ENCODE measurements around the gene ZNF771.

ZNF771 gene

DNA sequence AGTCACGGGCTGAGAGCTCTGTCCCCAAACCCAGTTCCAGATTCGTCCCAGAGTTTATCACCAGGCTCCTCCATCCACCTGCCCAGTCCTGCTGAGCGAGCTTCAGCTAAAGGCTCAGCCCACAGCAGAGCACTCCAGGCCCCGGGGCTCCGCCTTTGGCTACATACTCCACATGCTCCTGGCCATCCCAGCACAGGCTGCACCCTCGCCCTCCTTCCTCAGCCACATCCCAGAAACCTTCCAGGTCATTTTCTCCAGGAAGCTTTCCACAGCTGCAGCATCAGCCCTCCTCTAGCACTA lies 47.6 kb upstream of the ZNF771 start:
- Histone ChIP-seq H3K79me1 (ENCODE audit: low read length) (peaks cover 12% of the 10 kb centered on the region), H4K12ac (ENCODE audit: low read depth, low read length) (no peak overlapping the region), H3K4me1 (ENCODE audit: control insufficient read depth in 1 of 2, insufficient read depth in 2 of 2, low read length in 2 of 2) (peaks cover 15 to 20% of the 10 kb centered on the region in 2 experiments), H2BK12ac (ENCODE audit: low read length) (no peak overlapping the region), H3K27me3 (ENCODE audit: insufficient read depth, low read length) (no peaks in the 10 kb centered on the region), H3K4me2 (ENCODE audit: low read length) (no peak overlapping the region), H3K23ac (ENCODE audit: low read length) (no peak overlapping the region), H2BK5ac (ENCODE audit: low read depth, low read length, poor library complexity) (no peak overlapping the region), H3K79me2 (ENCODE audit: control insufficient read depth, insufficient read depth, low read length, poor library complexity) (peaks cover 5% of the 10 kb centered on the region), H3K9ac (ENCODE audit: low read length) (no peak overlapping the region), H3K9me3 (ENCODE audit: insufficient read depth, low read depth, low read length) (no peaks in the 10 kb centered on the region), H2AK5ac (ENCODE audit: low read length) (no peak overlapping the region), H4K8ac (ENCODE audit: low read depth, low read length) (no peak overlapping the region), H3K18ac (ENCODE audit: low read length) (no peak overlapping the region), H3K4me3 (ENCODE audit: low read depth, low read length) (no peak overlapping the region), H3K27ac (ENCODE audit: low read depth, low read length) (no peak overlapping the region), H2AFZ (ENCODE audit: insufficient read depth, low read length, poor library complexity) (no peak overlapping the region), H3K4ac (ENCODE audit: low read depth, low read length) (no peak overlapping the region), H4K91ac (ENCODE audit: low read depth, low read length) (no peak overlapping the region), H3K14ac (ENCODE audit: low read length) (no peak overlapping the region), H2BK120ac (ENCODE audit: insufficient read depth, low read length, poor library complexity) (no peak overlapping the region), H3K36me3 (ENCODE audit: control insufficient read depth in 1 of 2, insufficient read depth in 2 of 2, low read length in 2 of 2) (peaks cover 41 to 45% of the 10 kb centered on the region in 2 experiments)
- WGBS (ENCODE audit: extremely low coverage, insufficient coverage, insufficient read length): no CpG with 5 or more reads among the region's 6 CpGs
- DNase-seq: peak; percentile 94 to 96

DNA sequence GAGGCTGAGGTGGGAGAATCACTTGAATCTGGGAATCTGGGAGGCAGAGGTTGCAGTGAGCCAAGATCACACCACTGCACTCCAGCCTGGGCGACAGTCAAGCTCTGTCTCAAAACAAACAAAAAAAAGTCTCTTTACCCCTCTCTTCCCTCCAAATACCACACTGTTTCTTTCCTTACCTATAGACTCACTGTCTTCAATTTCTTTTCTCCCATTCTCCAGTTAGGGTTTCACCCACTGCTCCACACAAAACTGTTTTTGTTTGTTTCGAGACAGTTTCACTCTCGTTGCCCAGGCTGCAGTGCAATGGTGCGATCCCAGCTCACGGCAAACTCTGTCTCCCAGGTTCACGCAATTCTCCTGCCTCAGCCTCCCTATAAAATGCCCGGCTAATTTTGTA lies 46.2 kb upstream of the ZNF771 start:
- Histone ChIP-seq H3K9me3 (ENCODE audit: insufficient read depth, low read depth, low read length) (no peaks in the 10 kb centered on the region), H3K79me1 (ENCODE audit: low read length) (peaks cover 2% of the 10 kb centered on the region), H2BK120ac (ENCODE audit: insufficient read depth, low read length, poor library complexity) (no peak overlapping the region), H3K27ac (ENCODE audit: low read depth, low read length) (no peak overlapping the region), H2AFZ (ENCODE audit: insufficient read depth, low read length, poor library complexity) (no peak overlapping the region), H3K14ac (ENCODE audit: low read length) (no peak overlapping the region), H3K9ac (ENCODE audit: low read length) (no peak overlapping the region), H3K79me2 (ENCODE audit: control insufficient read depth, insufficient read depth, low read length, poor library complexity) (no peaks in the 10 kb centered on the region), H3K23ac (ENCODE audit: low read length) (no peak overlapping the region), H2AK5ac (ENCODE audit: low read length) (no peak overlapping the region), H2BK5ac (ENCODE audit: low read depth, low read length, poor library complexity) (no peak overlapping the region), H3K4ac (ENCODE audit: low read depth, low read length) (no peak overlapping the region), H4K91ac (ENCODE audit: low read depth, low read length) (no peak overlapping the region), H3K27me3 (ENCODE audit: insufficient read depth, low read length) (no peaks in the 10 kb centered on the region), H3K36me3 (ENCODE audit: control insufficient read depth in 1 of 2, insufficient read depth in 2 of 2, low read length in 2 of 2) (peaks cover 48 to 55% of the 10 kb centered on the region in 2 experiments), H3K4me1 (ENCODE audit: control insufficient read depth in 1 of 2, insufficient read depth in 2 of 2, low read length in 2 of 2) (peaks cover 11 to 16% of the 10 kb centered on the region in 2 experiments), H3K4me3 (ENCODE audit: low read depth, low read length) (no peak overlapping the region), H2BK12ac (ENCODE audit: low read length) (no peak overlapping the region), H3K18ac (ENCODE audit: low read length) (no peak overlapping the region), H4K12ac (ENCODE audit: low read depth, low read length) (no peak overlapping the region), H3K4me2 (ENCODE audit: low read length) (no peak overlapping the region), H4K8ac (ENCODE audit: low read depth, low read length) (no peak overlapping the region)
- no CpG with 5 or more reads among the region's 7 CpGs for WGBS (ENCODE audit: extremely low coverage, insufficient coverage, insufficient read length)
- DNase-seq: no peak

DNA sequence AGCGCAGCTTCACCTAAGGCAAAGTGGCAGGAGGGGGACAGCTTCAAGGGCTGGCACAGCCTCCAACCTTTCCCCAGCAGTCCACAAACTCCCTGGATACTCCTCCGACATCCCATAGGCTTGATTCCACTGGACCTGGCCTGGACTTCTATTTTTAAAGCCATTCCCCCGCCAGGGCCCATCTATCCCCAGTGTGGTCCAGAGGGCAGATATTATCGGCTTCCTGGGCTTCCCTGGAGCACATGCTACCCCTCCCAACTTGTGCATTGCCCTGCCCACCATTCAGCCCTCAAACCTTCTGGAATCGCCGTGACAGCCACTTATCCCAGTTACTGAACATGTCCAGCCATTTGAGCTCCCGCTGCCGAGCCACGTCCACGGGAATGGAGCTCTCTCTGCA lies 42.2 kb upstream of the ZNF771 start:
- Histone ChIP-seq H2BK5ac (ENCODE audit: low read depth, low read length, poor library complexity) (no peak overlapping the region), H3K27ac (ENCODE audit: low read depth, low read length) (no peak overlapping the region), H4K8ac (ENCODE audit: low read depth, low read length) (no peak overlapping the region), H3K23ac (ENCODE audit: low read length) (no peak overlapping the region), H3K4me1 (ENCODE audit: control insufficient read depth in 1 of 2, insufficient read depth in 2 of 2, low read length in 2 of 2) (peaks cover 21 to 23% of the 10 kb centered on the region in 2 experiments), H3K14ac (ENCODE audit: low read length) (no peak overlapping the region), H2AK5ac (ENCODE audit: low read length) (no peak overlapping the region), H3K9me3 (ENCODE audit: insufficient read depth, low read depth, low read length) (no peaks in the 10 kb centered on the region), H3K4me3 (ENCODE audit: low read depth, low read length) (no peak overlapping the region), H2BK120ac (ENCODE audit: insufficient read depth, low read length, poor library complexity) (no peak overlapping the region), H3K9ac (ENCODE audit: low read length) (peak overlapping the region; percentile 48), H3K79me2 (ENCODE audit: control insufficient read depth, insufficient read depth, low read length, poor library complexity) (peaks cover 23% of the 10 kb centered on the region), H4K12ac (ENCODE audit: low read depth, low read length) (no peak overlapping the region), H4K91ac (ENCODE audit: low read depth, low read length) (no peak overlapping the region), H3K18ac (ENCODE audit: low read length) (peak overlapping the region; percentile 15), H2AFZ (ENCODE audit: insufficient read depth, low read length, poor library complexity) (no peak overlapping the region), H3K79me1 (ENCODE audit: low read length) (peaks cover 5% of the 10 kb centered on the region), H2BK12ac (ENCODE audit: low read length) (no peak overlapping the region), H3K4ac (ENCODE audit: low read depth, low read length) (peak overlapping the region; percentile 25), H3K27me3 (ENCODE audit: insufficient read depth, low read length) (no peaks in the 10 kb centered on the region), H3K4me2 (ENCODE audit: low read length) (no peak overlapping the region), H3K36me3 (ENCODE audit: control insufficient read depth in 1 of 2, insufficient read depth in 2 of 2, low read length in 2 of 2) (peaks cover 16 to 28% of the 10 kb centered on the region in 2 experiments)
- WGBS (ENCODE audit: extremely low coverage, insufficient coverage, insufficient read length): no CpG with 5 or more reads among the region's 10 CpGs
- DNase-seq: no peak

DNA sequence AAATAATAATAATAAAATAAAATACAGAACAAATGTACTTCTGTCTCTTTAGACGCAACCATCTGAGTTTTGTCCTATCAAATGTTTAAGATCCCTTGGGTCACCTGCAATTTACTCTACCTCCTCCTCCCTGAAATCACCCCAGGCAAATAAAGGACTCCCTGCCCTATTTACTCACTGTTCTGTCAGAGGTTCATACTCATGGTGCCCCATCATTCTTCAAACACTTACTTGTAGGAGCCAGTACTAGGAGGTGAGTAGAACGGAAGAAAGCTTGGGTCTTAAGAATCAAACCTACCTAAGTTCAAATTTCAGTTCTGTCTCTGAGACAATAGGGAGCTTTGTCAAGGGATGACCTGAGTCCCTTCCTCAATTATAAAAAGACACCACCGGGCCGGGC lies 40.9 kb upstream of the ZNF771 start:
- DNase-seq: no peak
- Histone ChIP-seq H3K36me3 (ENCODE audit: control insufficient read depth in 1 of 2, insufficient read depth in 2 of 2, low read length in 2 of 2) (peaks cover 16 to 26% of the 10 kb centered on the region in 2 experiments), H4K8ac (ENCODE audit: low read depth, low read length) (no peak overlapping the region), H2BK12ac (ENCODE audit: low read length) (no peak overlapping the region), H2AK5ac (ENCODE audit: low read length) (no peak overlapping the region), H3K4me2 (ENCODE audit: low read length) (no peak overlapping the region), H3K27me3 (ENCODE audit: insufficient read depth, low read length) (no peaks in the 10 kb centered on the region), H3K9me3 (ENCODE audit: insufficient read depth, low read depth, low read length) (no peaks in the 10 kb centered on the region), H2BK120ac (ENCODE audit: insufficient read depth, low read length, poor library complexity) (no peak overlapping the region), H2AFZ (ENCODE audit: insufficient read depth, low read length, poor library complexity) (no peak overlapping the region), H3K18ac (ENCODE audit: low read length) (no peak overlapping the region), H3K27ac (ENCODE audit: low read depth, low read length) (no peak overlapping the region), H3K79me2 (ENCODE audit: control insufficient read depth, insufficient read depth, low read length, poor library complexity) (peaks cover 23% of the 10 kb centered on the region), H2BK5ac (ENCODE audit: low read depth, low read length, poor library complexity) (no peak overlapping the region), H3K4me3 (ENCODE audit: low read depth, low read length) (no peak overlapping the region), H3K9ac (ENCODE audit: low read length) (no peak overlapping the region), H3K4me1 (ENCODE audit: control insufficient read depth in 1 of 2, insufficient read depth in 2 of 2, low read length in 2 of 2) (peaks cover 21 to 27% of the 10 kb centered on the region in 2 experiments), H3K14ac (ENCODE audit: low read length) (no peak overlapping the region), H3K23ac (ENCODE audit: low read length) (no peak overlapping the region), H3K4ac (ENCODE audit: low read depth, low read length) (no peak overlapping the region), H3K79me1 (ENCODE audit: low read length) (peaks cover 10% of the 10 kb centered on the region), H4K12ac (ENCODE audit: low read depth, low read length) (no peak overlapping the region), H4K91ac (ENCODE audit: low read depth, low read length) (no peak overlapping the region)
- no CpG with 5 or more reads among the region's 4 CpGs for WGBS (ENCODE audit: extremely low coverage, insufficient coverage, insufficient read length)

All from trophoblast cell (in vitro differentiated cells and primary cell).